ENCODE data around the gene ZIC1. TPM values are rescaled to one million over a fixed set of nuclear protein-coding genes. Genes with fewer than 3 reads are reported as not detected.

The ZIC1 gene
- total RNA-seq, 1 experiment from 2014 or later, result not detected

- H3K9me3 Mint-ChIP-seq (ENCODE audit: low read depth, unreplicated experiment), result no peaks in the 10 kb centered on the region
- no peak for DNase-seq
- H3K4me1 Mint-ChIP-seq (ENCODE audit: low read depth, unreplicated experiment), result peaks cover 10% of the 10 kb centered on the region
- no peak for TF ChIP-seq CTCF (IDR thresholded peaks at IDR 0.05; ENCODE audit: unreplicated experiment)
- intact Hi-C loops (cut with micrococcal nuclease; ENCODE audit: unreplicated experiment), result no loop called here
- CTCF ChIA-PET, result interaction anchor here (0.7 kb wide), 1 partner anchor 278 kb away, joined by 3 read pairs; no protein-coding TSS in a partner anchor
- peaks cover 10% of the 10 kb centered on the region for H3K36me3 Mint-ChIP-seq (ENCODE audit: insufficient read depth, unreplicated experiment)
- no peak overlapping the region for H3K4me3 Mint-ChIP-seq (ENCODE audit: low read depth, unreplicated experiment)
- H3K27ac Mint-ChIP-seq (ENCODE audit: unreplicated experiment), result no peak overlapping the region
- BruUV-seq (replicated peaks), result no TSS peak
- no peaks in the 10 kb centered on the region for H3K27me3 Mint-ChIP-seq (ENCODE audit: unreplicated experiment)
Measured at GRCh38 chr3:147400111-147400510, 9.1 kb upstream of the ZIC1 start.

DNA sequence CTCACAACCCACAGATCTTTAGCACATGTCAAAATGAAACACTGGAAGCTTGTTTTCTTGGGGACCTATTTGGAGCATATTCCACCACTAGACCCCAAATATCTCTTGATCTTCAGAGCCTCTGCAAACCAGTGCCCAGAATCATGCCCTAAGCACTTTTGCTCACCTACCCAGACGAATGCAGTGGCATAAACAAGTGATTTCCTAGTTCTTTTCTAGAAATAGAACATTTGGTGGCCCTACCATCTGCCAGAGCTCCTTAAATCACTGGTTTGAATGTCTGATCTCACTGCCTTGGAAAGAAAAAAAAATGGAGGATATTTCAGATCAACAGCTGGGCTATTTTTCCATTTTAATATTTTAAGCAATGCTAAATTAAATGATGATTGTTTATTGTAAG, 8.2 kb upstream of the ZIC1 start:
- H3K4me3 Mint-ChIP-seq (ENCODE audit: low read depth, unreplicated experiment), result no peak overlapping the region
- H3K27me3 Mint-ChIP-seq (ENCODE audit: unreplicated experiment), result no peaks in the 10 kb centered on the region
- H3K36me3 Mint-ChIP-seq (ENCODE audit: insufficient read depth, unreplicated experiment), result peaks cover 10% of the 10 kb centered on the region
- H3K4me1 Mint-ChIP-seq (ENCODE audit: low read depth, unreplicated experiment), result peaks cover 10% of the 10 kb centered on the region
- intact Hi-C loops (cut with micrococcal nuclease; ENCODE audit: unreplicated experiment), result no loop called here
- H3K9me3 Mint-ChIP-seq (ENCODE audit: low read depth, unreplicated experiment), result no peaks in the 10 kb centered on the region
- no peak for DNase-seq
- no TSS peak for BruUV-seq (replicated peaks)
- TF ChIP-seq CTCF (IDR thresholded peaks at IDR 0.05; ENCODE audit: unreplicated experiment), result no peak
- CTCF ChIA-PET, result no interaction called here
- H3K27ac Mint-ChIP-seq (ENCODE audit: unreplicated experiment), result no peak overlapping the region

GRCh38 chr3:147401421-147401820, 7.7 kb upstream of the ZIC1 start:
- peaks cover 10% of the 10 kb centered on the region for H3K36me3 Mint-ChIP-seq (ENCODE audit: insufficient read depth, unreplicated experiment)
- CTCF ChIA-PET, result no interaction called here
- intact Hi-C loops (cut with micrococcal nuclease; ENCODE audit: unreplicated experiment), result no loop called here
- DNase-seq, result no peak
- no peaks in the 10 kb centered on the region for H3K9me3 Mint-ChIP-seq (ENCODE audit: low read depth, unreplicated experiment)
- TF ChIP-seq CTCF (IDR thresholded peaks at IDR 0.05; ENCODE audit: unreplicated experiment), result no peak
- H3K27me3 Mint-ChIP-seq (ENCODE audit: unreplicated experiment), result no peaks in the 10 kb centered on the region
- BruUV-seq (replicated peaks), result no TSS peak
- no peak overlapping the region for H3K4me3 Mint-ChIP-seq (ENCODE audit: low read depth, unreplicated experiment)
- H3K4me1 Mint-ChIP-seq (ENCODE audit: low read depth, unreplicated experiment), result peaks cover 10% of the 10 kb centered on the region
- no peak overlapping the region for H3K27ac Mint-ChIP-seq (ENCODE audit: unreplicated experiment)

DNA sequence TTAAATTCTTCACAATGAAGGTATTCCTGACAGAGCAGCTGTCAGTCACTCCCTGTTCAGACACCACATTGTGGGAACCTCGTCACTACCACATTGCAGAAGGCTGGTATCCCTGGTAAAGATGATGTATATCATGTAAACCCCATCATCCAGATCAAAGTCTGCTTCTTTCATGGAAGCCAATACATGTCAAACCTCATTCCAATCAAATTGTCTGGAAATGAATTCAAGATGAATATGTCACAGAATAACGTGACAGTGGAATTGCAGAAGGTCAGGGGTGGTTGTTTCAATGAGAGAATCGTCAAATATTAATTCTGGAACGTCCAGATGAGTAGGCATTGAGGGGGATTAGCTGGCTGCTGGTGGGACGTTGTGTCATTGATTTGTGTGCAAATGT, 7.0 kb upstream of the ZIC1 start:
- Mint-ChIP-seq H3K27ac (ENCODE audit: unreplicated experiment) (no peak overlapping the region), H3K36me3 (ENCODE audit: insufficient read depth, unreplicated experiment) (peaks cover 6% of the 10 kb centered on the region), H3K4me1 (ENCODE audit: low read depth, unreplicated experiment) (peaks cover 10% of the 10 kb centered on the region), H3K27me3 (ENCODE audit: unreplicated experiment) (no peaks in the 10 kb centered on the region), H3K4me3 (ENCODE audit: low read depth, unreplicated experiment) (no peak overlapping the region), H3K9me3 (ENCODE audit: low read depth, unreplicated experiment) (peaks cover 3% of the 10 kb centered on the region)
- CTCF ChIA-PET, result interaction anchor here (0.6 kb wide), 1 partner anchor 41 kb away, joined by 3 read pairs; no protein-coding TSS in a partner anchor
- no TSS peak for BruUV-seq (replicated peaks)
- no peak for TF ChIP-seq CTCF (IDR thresholded peaks at IDR 0.05; ENCODE audit: unreplicated experiment)
- DNase-seq, result no peak
- intact Hi-C loops (cut with micrococcal nuclease; ENCODE audit: unreplicated experiment), result no loop called here

Data from Calu3 (cell line).